Gastrocnemius medialis (tissue), 4 donors: ENCODE measurements around the gene FEM1A.
A peak's percentile ranks its signal among the peaks of the same experiment; 100 is the strongest.

Source experiments
- POLR2A ChIP-seq, 2 donors: fragments of 450-650 bp; IDR thresholded peaks; one replicate each; pipeline ENCODE4 v1.6.1; 2017; ENCODE audit warnings: antibody characterized with exemption in 2 of 2, mild to moderate bottlenecking in 2 of 2, moderate library complexity in 2 of 2
- TF ChIP-seq, protein P1 (sequence below), 5 experiments: fragments of 450-650 bp in 3 of 5; fragments of 200-600 bp in 2 of 5; sonication (generic) in 2 of 5; IDR thresholded peaks in 4 of 5; conservative IDR thresholded peaks in 1 of 5; 1 replicate in 4 of 5; 2 replicates in 1 of 5; pipeline ENCODE4 v1.5.1; 2016 to 2019; ENCODE audit warnings: antibody characterized with exemption in 5 of 5, mild to moderate bottlenecking in 3 of 5, moderate library complexity in 3 of 5

DNA sequence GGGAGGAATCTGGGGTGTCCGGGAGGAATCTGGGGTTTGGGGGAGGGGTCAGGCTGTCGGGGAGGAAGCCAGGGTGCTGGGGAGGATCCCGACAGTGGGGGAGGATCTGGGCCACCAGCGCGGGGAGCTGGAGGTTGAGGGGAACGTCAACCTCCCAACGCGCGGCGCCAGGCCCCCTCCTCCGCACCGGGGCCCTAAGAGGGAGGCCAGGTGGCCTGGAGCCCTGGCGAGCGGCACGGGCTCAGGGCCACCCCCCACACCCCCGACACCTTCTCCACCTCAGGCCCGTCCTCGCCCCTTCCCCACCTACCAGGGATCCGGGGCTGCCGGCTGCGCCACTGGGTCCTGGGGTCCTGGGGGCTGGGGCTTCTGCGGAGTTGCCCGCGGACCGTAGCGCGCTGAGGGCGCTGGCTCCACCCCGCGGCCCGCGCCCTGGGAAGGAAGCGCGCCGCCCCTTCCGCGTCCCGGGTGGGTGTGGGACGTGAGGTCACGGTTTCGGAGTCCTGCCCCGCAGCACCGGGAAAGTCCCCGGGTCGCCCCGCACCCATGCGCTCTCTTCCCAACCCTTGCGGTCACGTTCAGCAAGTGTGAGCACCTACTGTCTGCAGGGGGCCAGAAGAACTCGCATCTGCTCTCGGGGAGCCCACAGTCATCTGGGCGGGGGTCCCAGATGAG lies 39.9 kb downstream of the FEM1A start, which contains the start of gene TICAM1:
- TF ChIP-seq, protein P1, sequence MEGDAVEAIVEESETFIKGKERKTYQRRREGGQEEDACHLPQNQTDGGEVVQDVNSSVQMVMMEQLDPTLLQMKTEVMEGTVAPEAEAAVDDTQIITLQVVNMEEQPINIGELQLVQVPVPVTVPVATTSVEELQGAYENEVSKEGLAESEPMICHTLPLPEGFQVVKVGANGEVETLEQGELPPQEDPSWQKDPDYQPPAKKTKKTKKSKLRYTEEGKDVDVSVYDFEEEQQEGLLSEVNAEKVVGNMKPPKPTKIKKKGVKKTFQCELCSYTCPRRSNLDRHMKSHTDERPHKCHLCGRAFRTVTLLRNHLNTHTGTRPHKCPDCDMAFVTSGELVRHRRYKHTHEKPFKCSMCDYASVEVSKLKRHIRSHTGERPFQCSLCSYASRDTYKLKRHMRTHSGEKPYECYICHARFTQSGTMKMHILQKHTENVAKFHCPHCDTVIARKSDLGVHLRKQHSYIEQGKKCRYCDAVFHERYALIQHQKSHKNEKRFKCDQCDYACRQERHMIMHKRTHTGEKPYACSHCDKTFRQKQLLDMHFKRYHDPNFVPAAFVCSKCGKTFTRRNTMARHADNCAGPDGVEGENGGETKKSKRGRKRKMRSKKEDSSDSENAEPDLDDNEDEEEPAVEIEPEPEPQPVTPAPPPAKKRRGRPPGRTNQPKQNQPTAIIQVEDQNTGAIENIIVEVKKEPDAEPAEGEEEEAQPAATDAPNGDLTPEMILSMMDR (IDR thresholded peaks at IDR 0.05 in 4 of 5, conservative IDR thresholded peaks at IDR 0.05 in 1 of 5), result peak in 4 of 5 experiments; percentile 10 to 35 (median 20)
- TF ChIP-seq POLR2A (IDR thresholded peaks at IDR 0.05), result peak; percentile 82 to 83
